HCT116 (cell line): ENCODE results near the gene SGPP2. TPM values are rescaled to one million over a fixed set of nuclear protein-coding genes. Genes with fewer than 3 reads are reported as not detected.

Experiments used
- ATAC-seq: fragments of 200-7000 bp; cut with Tn5 transposase; 2 replicates; pipeline ENCODE4 v1.9.1; 2020; ENCODE audit warnings: mild to moderate bottlenecking, moderate library complexity
- BruUV-seq: library from RNA; stranded (reverse); fragments of 400-500 nt; replicated peaks from 2 replicates; lab custom pipeline; 2021; lab: Mats Ljungman, UMichigan
- CTCF ChIA-PET: fragments of 300-600 bp; sonication (Branson Sonifier 250); formaldehyde crosslinking; loops from one replicate; lab custom pipeline; 2021; ENCODE audit warnings: antibody characterized with exemption; lab: Charles Lee
- POLR2A ChIA-PET: fragments of 300-600, 350-600 bp; sonication (Branson Sonifier 250); formaldehyde crosslinking; loops from one replicate; lab custom pipeline; 2021; ENCODE audit warnings: antibody characterized with exemption; lab: Charles Lee
- RAD21 ChIA-PET, 2 experiments: fragments of 300-600 bp; sonication (Branson Sonifier 250); formaldehyde crosslinking; loops; one replicate each; lab custom pipeline; 2023; ENCODE audit warnings: low total read pairs in 2 of 2; ENCODE audit not compliant: uncharacterized antibody in 2 of 2, unreplicated experiment in 2 of 2, low non-redundant PET in 1 of 2; lab: Charles Lee
- DNase-seq: peaks from one replicate; pipeline ENCODE4 v3.0.0-alpha.2; 2010; ENCODE audit warnings: low read depth, low spot score
- H2AFZ ChIP-seq: fragments of 200-600 bp; shearing (Covaris generic), sonication (generic); 2 replicates; pipeline ENCODE4 v1.6.1; 2017; ENCODE audit warnings: low read depth, mixed run types, mixed read lengths, antibody characterized with exemption, low read length; ENCODE audit not compliant: poor library complexity, severe bottlenecking
- H3K27ac ChIP-seq: 2 replicates; pipeline ENCODE4 v1.5.1; 2012; ENCODE audit warnings: low read depth, low read length
- H3K27me3 ChIP-seq: fragments of 200-600 bp; sonication (generic); 2 replicates; pipeline ENCODE4 v1.6.1; 2016; ENCODE audit warnings: mixed run types, low read length, mixed read lengths; ENCODE audit not compliant: insufficient read depth
- H3K36me3 ChIP-seq, 2 experiments: fragments of 200-500 bp in 1 of 2; fragments of 200-600 bp in 1 of 2; sonication (Bioruptor generic) in 1 of 2; sonication (generic) in 1 of 2; 2 replicates each; pipeline versions ENCODE4 v1.5.1 to v1.6.1; 2014 to 2016; ENCODE audit warnings: low read length in 2 of 2, inconsistent platforms in 1 of 2, mixed read lengths in 1 of 2, mixed run types in 1 of 2; ENCODE audit not compliant: insufficient read depth in 2 of 2, control insufficient read depth in 1 of 2
- H3K4me1 ChIP-seq, 2 experiments: fragments of 200-600 bp in 1 of 2; sonication (generic) in 1 of 2; 2 replicates each; pipeline versions ENCODE4 v1.5.1 to v1.6.1; 2012 to 2017; ENCODE audit warnings: low read length in 2 of 2, inconsistent platforms in 1 of 2, mild to moderate bottlenecking in 1 of 2, mixed read lengths in 1 of 2, mixed run types in 1 of 2, moderate library complexity in 1 of 2; ENCODE audit not compliant: insufficient read depth in 2 of 2, control insufficient read depth in 1 of 2
- H3K4me2 ChIP-seq: fragments of 200-600 bp; sonication (generic); 2 replicates; pipeline ENCODE4 v1.6.1; 2017; ENCODE audit warnings: mixed run types, low read length, mixed read lengths
- H3K4me3 ChIP-seq, 2 experiments: fragments of 200-600 bp in 1 of 2; sonication (generic) in 1 of 2; replicated peaks in 1 of 2; 2 replicates each; pipeline ENCODE4 v1.5.1; 2011 to 2016; ENCODE audit warnings: low read length in 2 of 2, control low read depth in 1 of 2, low read depth in 1 of 2, mild to moderate bottlenecking in 1 of 2, mixed read lengths in 1 of 2, mixed run types in 1 of 2
- H3K79me2 ChIP-seq: fragments of 200-600 bp; sonication (generic); 2 replicates; pipeline ENCODE4 v1.6.1; 2017; ENCODE audit warnings: mild to moderate bottlenecking, mixed run types, low read length, moderate library complexity, mixed read lengths; ENCODE audit not compliant: insufficient read depth
- H3K9ac ChIP-seq: fragments of 200-600 bp; sonication (generic); 2 replicates; pipeline ENCODE4 v1.6.1; 2016; ENCODE audit warnings: low read length, mixed read lengths
- H3K9me2 ChIP-seq: fragments of 200-600 bp; sonication (generic), shearing (Covaris generic); 2 replicates; pipeline ENCODE4 v1.6.1; 2017; ENCODE audit warnings: mixed run types, mild to moderate bottlenecking, moderate library complexity; ENCODE audit not compliant: insufficient read depth
- H3K9me3 ChIP-seq, 2 experiments: fragments of 200-500 bp in 1 of 2; fragments of 200-600 bp in 1 of 2; sonication (Bioruptor generic) in 1 of 2; sonication (generic) in 1 of 2; 2 replicates each; pipeline ENCODE4 v1.6.1; 2014 to 2017; ENCODE audit warnings: low read length in 2 of 2, mixed read lengths in 2 of 2, inconsistent platforms in 1 of 2, low read depth in 1 of 2, mild to moderate bottlenecking in 1 of 2, mixed run types in 1 of 2, moderate library complexity in 1 of 2; ENCODE audit not compliant: control insufficient read depth in 1 of 2, insufficient read depth in 1 of 2
- H4K20me1 ChIP-seq: fragments of 200-600 bp; sonication (generic), shearing (Covaris generic); 2 replicates; pipeline ENCODE4 v1.6.1; 2017; ENCODE audit warnings: mixed run types, mild to moderate bottlenecking, moderate library complexity; ENCODE audit not compliant: insufficient read depth
- EGR1 ChIP-seq: IDR thresholded peaks from 2 replicates; pipeline ENCODE4 v1.6.1; 2012; ENCODE audit warnings: low read depth
- EZH2 ChIP-seq: fragments of 200-600 bp; sonication (generic); IDR thresholded peaks from 2 replicates; pipeline ENCODE4 v1.6.1; 2017; ENCODE audit warnings: antibody characterized with exemption, mixed run types
- EZH2phosphoT487 ChIP-seq: fragments of 200-600 bp; IDR thresholded peaks from 2 replicates; pipeline ENCODE4 v1.6.1; 2018; ENCODE audit warnings: antibody characterized with exemption, borderline replicate concordance
- RAD21 ChIP-seq: IDR thresholded peaks from 2 replicates; pipeline ENCODE4 v1.6.1; 2012; ENCODE audit warnings: low read depth, mild to moderate bottlenecking
- SIN3A ChIP-seq: IDR thresholded peaks from 2 replicates; pipeline ENCODE4 v1.6.1; 2012; ENCODE audit warnings: low read depth
- SP1 ChIP-seq: IDR thresholded peaks from 2 replicates; pipeline ENCODE4 v1.6.1; 2012; ENCODE audit warnings: low read depth
- TCF7L2 ChIP-seq: IDR thresholded peaks from 2 replicates; pipeline ENCODE4 v1.7.0; 2011; ENCODE audit warnings: borderline replicate concordance, inconsistent platforms; ENCODE audit not compliant: insufficient read depth, insufficient read length; ENCODE audit errors: extremely low read depth
- intact Hi-C: fragments of 100-400 bp; cut with micrococcal nuclease; formaldehyde crosslinking; loops from 2 replicates; pipeline ENCODE4 v1.10.0; 2022
- total RNA-seq: library from RNA; stranded (reverse); gene quantifications from one replicate; pipeline ENCODE4 v1.2.1, GENCODE V29; 2021; ENCODE audit not compliant: unreplicated experiment

SGPP2 gene
- total RNA-seq, 1 experiment from 2014 or later: 1.6 TPM

- ATAC-seq: no peak
- no peak for TF ChIP-seq RAD21
- TF ChIP-seq SP1: no peak
- no peak for TF ChIP-seq TCF7L2
- no peak for TF ChIP-seq EZH2phosphoT487
- no peak for TF ChIP-seq EGR1
- ChIA-PET CTCF (no interaction called here), POLR2A (no interaction called here), RAD21 (no interaction called here)
- H3K4me2 ChIP-seq: no peak overlapping the region
- no peaks in the 10 kb centered on the region for H3K9me3 ChIP-seq
- no peak overlapping the region for H3K27ac ChIP-seq
- H2AFZ ChIP-seq: no peak overlapping the region
- no peak for DNase-seq
- H3K9me2 ChIP-seq: no peaks in the 10 kb centered on the region
- no TSS peak for BruUV-seq
- H4K20me1 ChIP-seq: no peaks in the 10 kb centered on the region
- no peaks in the 10 kb centered on the region for H3K79me2 ChIP-seq
- H3K4me3 ChIP-seq: no peak overlapping the region
- H3K27me3 ChIP-seq: 0 out of 2 replicates have a peak, but pooled peaks cover 3% of the 10 kb centered on the region
- intact Hi-C loops: no loop called here
- no peak overlapping the region for H3K9ac ChIP-seq
- no peaks in the 10 kb centered on the region for H3K36me3 ChIP-seq
- H3K4me1 ChIP-seq: no peaks in the 10 kb centered on the region
Observed at GRCh38 chr2:222468346-222468745, 44.0 kb downstream of the SGPP2 start.

- Histone ChIP-seq H3K4me3 (no peak overlapping the region), H3K9me3 (no peaks in the 10 kb centered on the region), H3K9me2 (no peaks in the 10 kb centered on the region), H3K4me2 (no peak overlapping the region), H4K20me1 (no peaks in the 10 kb centered on the region), H3K9ac (no peak overlapping the region), H3K27ac (no peak overlapping the region), H3K36me3 (no peaks in the 10 kb centered on the region), H3K27me3 (no peaks in the 10 kb centered on the region), H3K4me1 (no peaks in the 10 kb centered on the region), H2AFZ (no peak overlapping the region), H3K79me2 (no peaks in the 10 kb centered on the region)
- ChIA-PET CTCF (no interaction called here), RAD21 (no interaction called here)
- intact Hi-C loops: no loop called here
- DNase-seq: no peak
- no peak for TF ChIP-seq EZH2
- no peak for TF ChIP-seq SP1
- TF ChIP-seq SIN3A: no peak
- TF ChIP-seq, all 23 proteins: peak for 0
- POLR2A ChIA-PET: no interaction called here
- no peak for ATAC-seq
- BruUV-seq: no TSS peak
Observed at GRCh38 chr2:222470802-222471468, 46.6 kb downstream of the SGPP2 start.
